T-helper 2 cell treated with Interferon-gamma antibody and Interleukin-4, amounts not matched to agents 100 ng/mL and 5 ng/mL, for 36 hours (primary cell): Measurements from ENCODE around the gene ZNF79. TPM values are rescaled to one million over a fixed set of nuclear protein-coding genes. Genes with fewer than 3 reads are reported as not detected.

Source experiments
- intact Hi-C: fragments of 100-400 bp; cut with micrococcal nuclease; formaldehyde crosslinking; loops from one replicate; pipeline ENCODE4 v1.15.1; 2023
- total RNA-seq: library from RNA; stranded (reverse); gene quantifications from 2 replicates; pipeline ENCODE4 v1.2.3, GENCODE V29; 2022

Gene ZNF79
- total RNA-seq, 1 donor from 2014 or later: 13.3 TPM

DNA sequence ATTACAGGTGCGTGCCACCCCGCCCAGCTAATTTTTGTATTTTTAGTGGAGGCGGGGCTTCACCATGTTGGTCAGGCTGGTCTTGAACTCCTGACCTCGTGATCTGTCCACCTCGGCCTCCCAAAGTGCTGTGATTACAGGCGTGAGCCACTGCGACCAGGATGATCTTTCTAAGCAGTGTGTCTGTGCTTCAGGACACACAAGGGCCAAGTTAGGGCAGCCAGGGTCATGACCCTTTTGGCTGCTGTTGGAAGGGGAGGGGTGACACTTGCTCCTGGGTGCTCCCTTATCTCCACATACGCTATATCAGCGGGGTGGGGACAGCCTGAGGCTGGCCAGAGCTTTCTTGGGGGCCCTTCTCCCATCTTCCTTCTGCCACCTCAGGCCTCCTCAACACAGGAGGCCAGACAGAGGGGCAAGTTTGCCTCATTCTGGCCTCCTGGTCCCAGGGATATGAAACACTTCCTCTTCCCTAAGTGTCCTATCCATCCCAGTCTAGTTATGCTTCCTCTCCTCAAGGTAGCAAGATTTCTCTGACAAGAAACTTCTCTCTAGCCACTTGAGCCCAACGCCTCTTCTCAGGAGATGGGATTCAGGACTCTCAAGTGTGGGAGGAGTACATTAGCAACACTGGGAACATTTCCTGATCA, 1.9 kb upstream of the ZNF79 start:
- intact Hi-C loops: loop anchor here (10.0 kb wide), 1 partner anchor 197 kb away; no protein-coding TSS in a partner anchor

- intact Hi-C loops: loop anchor here (10.0 kb wide), 1 partner anchor 198 kb away; no protein-coding TSS in a partner anchor
These were observed 1.4 kb upstream of the ZNF79 start for GRCh38 chr9:127422787-127423186.

DNA sequence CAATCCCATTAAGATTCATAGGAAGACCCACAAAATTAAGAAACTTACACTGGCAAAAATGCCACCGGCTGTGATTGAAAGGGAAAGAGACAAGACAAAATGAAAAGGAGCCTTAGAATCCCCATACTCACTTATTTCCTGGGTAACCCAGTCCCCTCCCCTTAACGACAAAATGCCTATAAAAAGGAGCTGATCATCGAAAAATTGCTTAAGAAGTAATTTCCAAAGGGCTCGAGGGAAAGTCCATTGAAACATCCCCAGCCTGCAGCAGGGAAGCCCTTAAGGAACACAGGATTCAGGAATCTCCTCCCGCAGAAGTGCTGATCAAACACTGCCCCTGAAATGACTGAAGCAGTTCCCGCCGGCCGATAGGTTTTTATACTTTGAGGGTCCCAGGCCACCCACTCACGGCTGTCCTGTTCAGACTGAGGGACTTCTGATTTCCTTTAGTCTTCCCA, 677 bp upstream of the ZNF79 start:
- intact Hi-C loops: loop anchor here (10.0 kb wide), 1 partner anchor 199 kb away; no protein-coding TSS in a partner anchor

- intact Hi-C loops: loop anchor here (1.0 to 10.0 kb wide), 6 partner anchors 27 to 619 kb away; partner anchors contain the start of genes LRSAM1, RPL12, SLC2A8 and TOR2A
These were observed 456 bp downstream of the ZNF79 start for GRCh38 chr9:127424676-127424999.

DNA sequence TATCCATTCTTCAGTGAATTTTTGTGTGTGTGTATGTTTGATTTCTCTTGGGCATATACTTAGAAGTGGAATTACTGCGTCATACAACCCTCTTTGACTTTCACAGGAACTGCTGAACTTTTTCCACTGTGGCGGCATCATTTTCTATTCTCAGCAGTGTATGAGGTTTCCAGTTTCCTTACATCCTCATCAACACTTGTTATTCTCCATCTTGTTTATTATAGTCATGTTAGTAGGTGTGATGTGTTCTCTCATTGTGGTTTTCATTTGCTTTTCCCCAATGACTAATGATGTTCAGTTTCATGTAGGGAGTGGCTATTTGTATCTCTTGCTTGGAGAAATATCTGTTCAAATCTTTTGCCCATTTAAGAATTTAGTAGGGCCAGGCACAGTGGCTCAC, 2.6 kb downstream of the ZNF79 start:
- intact Hi-C loops: loop anchor here (10.0 kb wide), 1 partner anchor 202 kb away; no protein-coding TSS in a partner anchor

- intact Hi-C loops: loop anchor here (10.0 kb wide), 1 partner anchor 204 kb away; no protein-coding TSS in a partner anchor
These were observed 4.2 kb downstream of the ZNF79 start for GRCh38 chr9:127428348-127428747.

DNA sequence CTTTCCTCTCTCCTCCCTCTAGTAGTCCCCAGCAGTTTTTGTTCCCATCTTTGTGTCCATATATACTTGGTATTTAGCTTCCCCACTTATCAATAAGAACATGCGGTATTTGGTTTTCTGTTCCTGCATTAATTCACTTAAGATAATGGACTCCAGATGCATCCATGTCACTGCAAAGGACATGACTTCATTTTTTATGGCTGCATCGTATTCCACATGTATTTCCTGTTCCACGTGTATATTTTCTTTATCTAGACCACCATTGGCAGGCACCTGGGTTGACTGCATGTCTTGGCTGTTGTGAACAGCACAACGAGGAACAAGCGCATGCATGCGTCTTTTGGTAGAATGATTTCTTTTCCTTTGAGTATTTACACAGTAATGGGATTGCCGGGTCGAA, 6.2 kb downstream of the ZNF79 start:
- intact Hi-C loops: no loop called here

GRCh38 chr9:127437497-127438264, 13.5 kb downstream of the ZNF79 start:
- intact Hi-C loops: no loop called here

DNA sequence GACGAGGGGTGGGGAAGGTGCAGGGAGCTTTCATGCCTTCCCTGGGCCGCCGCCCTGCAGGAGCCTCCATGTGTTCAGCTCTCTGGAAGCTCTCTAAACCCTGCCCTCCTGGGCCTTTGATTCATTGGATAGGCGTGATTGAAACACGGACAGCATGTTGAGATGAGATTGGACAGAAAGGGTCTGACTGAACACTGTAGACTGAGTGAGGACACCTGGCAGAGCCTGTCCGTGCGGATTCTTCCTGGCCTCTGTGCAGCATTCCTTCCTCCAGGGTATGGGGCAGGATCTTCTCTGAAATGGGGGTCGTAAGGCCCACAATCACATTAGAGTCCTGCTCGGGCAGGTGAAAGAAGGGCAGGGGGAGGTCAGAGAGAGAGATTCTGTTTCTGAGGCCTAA, 14.2 kb downstream of the ZNF79 start:
- intact Hi-C loops: no loop called here

- intact Hi-C loops: no loop called here
These were observed 20.2 kb downstream of the ZNF79 start for GRCh38 chr9:127444283-127444920.

DNA sequence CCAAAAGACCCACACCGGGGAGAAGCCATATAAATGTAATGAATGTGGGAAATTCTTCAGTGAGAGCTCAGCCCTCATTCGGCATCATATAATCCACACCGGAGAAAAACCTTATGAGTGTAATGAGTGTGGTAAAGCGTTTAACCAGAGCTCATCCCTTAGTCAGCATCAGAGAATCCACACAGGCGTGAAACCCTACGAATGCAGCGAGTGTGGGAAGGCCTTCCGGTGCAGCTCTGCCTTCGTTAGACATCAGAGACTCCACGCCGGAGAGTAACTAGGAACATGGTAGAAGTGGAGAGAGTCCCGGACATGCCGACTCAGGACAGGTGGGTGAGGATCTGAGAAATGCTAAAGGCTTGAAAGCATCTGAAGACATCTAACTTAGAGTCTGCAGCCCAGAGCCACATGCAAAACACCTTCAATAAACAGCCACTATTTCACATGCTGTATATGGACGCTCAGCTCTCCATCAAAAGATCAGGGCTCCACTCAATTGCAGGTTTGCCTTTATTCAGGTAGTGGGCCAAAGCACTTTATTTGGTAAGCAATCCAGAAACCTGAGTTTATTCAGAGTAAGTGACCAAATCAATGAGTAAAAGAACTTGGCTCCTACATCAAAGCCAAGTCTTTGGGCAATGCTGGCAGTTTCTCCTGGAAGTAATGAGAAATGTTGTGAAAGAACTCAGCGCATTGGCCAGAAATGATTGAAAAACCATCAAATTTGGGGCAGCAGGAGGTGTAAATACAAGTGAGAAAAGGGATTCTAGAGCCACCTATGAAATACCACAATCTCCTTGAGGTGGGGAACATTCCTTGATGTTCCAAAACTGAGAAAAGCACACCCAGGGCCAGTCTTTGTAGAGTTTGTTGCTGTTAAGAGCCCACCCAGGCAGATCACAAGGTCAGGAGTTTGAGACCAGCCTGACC, 21.0 kb downstream of the ZNF79 start:
- intact Hi-C loops: no loop called here

GRCh38 chr9:127445851-127446712, 21.9 kb downstream of the ZNF79 start:
- intact Hi-C loops: no loop called here

DNA sequence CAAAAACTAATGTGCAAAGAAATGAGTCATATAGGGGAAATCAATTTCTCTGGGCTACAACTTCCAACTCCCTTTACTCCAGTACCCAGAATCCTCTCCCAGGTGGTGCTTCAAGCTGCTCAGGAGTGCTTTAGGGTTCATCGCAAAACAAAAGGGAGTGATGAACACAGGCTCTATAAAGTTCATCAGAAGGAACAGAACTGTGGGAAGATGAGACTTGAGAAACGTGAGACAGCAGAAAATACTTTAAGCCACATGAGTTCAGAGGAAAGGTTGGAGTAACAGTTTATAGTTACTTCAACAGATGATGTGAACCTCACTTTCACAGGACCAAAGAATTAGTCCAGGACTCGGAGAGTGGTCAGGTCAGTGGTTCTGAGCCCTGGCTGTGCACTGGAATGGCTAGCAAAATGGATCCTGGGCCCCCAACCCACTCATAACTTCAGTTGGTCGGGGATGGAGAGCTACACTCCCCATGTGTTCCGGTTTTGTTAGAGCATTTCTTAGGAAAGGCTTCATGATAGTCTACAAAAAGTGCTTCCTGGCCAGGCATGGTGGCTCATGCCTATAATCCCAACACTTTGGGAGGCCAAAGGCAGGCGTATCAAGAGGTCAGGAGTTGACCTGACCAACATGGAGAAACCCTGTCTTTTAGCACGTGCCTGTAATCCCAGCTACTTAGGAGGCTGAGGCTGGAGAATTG, 22.7 kb downstream of the ZNF79 start:
- intact Hi-C loops: no loop called here

GRCh38 chr9:127447416-127448111, 23.4 kb downstream of the ZNF79 start:
- intact Hi-C loops: no loop called here

DNA sequence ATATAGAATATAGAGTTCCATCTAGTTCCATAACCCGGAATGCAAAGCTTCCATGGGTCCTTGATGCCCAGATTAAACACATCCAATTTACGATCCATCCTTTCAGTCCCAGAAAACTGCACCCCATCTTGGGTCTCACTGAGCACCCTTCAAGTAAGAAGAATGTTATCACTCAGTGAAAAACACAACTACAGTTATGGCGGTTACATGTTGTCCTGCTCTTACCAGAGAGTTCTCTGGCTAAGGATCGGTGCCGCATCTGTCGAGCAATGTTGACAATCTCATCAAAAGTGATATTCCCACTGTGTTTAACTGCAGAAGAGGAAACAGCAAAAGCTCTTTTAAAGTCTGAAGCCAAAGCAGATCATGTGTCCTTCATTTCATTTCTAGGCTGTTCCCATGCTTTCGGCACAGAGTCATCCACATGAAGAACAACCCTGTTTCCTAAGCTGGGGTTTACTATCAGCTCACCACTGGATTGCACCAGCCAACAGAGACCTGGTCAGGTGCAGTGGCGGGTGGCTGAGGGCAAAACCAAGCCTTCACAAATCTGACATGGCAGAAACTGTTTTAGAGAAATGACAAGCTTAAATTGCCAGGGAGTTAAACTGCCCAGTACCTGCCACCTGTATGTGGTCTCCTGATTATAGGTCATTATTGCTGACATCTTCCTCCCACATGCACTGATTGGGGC, 24.1 kb downstream of the ZNF79 start:
- intact Hi-C loops: no loop called here

GRCh38 chr9:127449332-127449966, 25.3 kb downstream of the ZNF79 start:
- intact Hi-C loops: no loop called here

DNA sequence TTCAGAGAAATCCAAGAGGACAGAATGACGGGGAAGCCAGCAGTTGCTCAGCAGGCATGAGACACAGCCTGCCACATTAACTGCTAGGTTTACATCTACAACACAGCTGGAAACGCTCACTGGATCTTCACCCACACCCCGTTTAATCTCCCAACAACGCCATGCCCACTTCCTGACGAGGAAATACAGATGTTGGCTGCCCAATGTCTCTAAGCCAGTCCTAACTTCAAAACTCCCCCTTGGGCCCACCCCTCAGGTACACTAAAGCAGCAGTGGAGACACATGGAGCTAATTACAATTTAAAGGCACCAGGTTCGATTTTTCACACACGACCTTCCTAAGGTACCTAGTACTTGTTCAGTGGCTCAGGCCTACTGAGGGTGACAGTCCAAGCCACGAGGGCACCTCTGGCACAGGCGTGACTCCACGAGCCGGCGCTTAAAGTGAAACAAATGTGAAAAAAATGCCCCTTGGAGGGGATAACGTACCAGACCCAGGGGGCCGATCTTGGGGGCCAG, 26.1 kb downstream of the ZNF79 start:
- intact Hi-C loops: loop anchor here (2.0 to 10.0 kb wide), 4 partner anchors 54 to 827 kb away; partner anchors contain the start of genes GOLGA2, SLC2A8 and SWI5
